AG04449 (cell line): Measurements from ENCODE around the gene ESAM.

Source experiments
- CTCF ChIA-PET: fragments of 350-600 bp; formaldehyde crosslinking; extraction: SDS; loops from one replicate; lab custom pipeline; 2021; ENCODE audit warnings: antibody characterized with exemption; lab: Yijun Ruan, JAX
- POLR2A ChIA-PET: fragments of 400-600, 350-600 bp; formaldehyde crosslinking; extraction: SDS; loops from one replicate; lab custom pipeline; 2020; ENCODE audit warnings: antibody characterized with exemption, inconsistent platforms; lab: Yijun Ruan, JAX
- DNase-seq: peaks from one replicate; pipeline ENCODE4 v3.0.0-alpha.2; 2010; ENCODE audit warnings: low read depth, low spot score
- H3K4me3 ChIP-seq: 2 replicates; pipeline ENCODE4 v1.5.1; 2011; ENCODE audit warnings: low read depth, mild to moderate bottlenecking, control low read depth, low read length
- TF ChIP-seq, protein P1 (sequence below): IDR thresholded peaks from one replicate; pipeline ENCODE4 v1.5.1; 2011; ENCODE audit warnings: mild to moderate bottlenecking, moderate library complexity, low read length, control low read depth, inconsistent platforms; ENCODE audit not compliant: insufficient read depth; ENCODE audit errors: missing control alignments

ESAM gene

DNA sequence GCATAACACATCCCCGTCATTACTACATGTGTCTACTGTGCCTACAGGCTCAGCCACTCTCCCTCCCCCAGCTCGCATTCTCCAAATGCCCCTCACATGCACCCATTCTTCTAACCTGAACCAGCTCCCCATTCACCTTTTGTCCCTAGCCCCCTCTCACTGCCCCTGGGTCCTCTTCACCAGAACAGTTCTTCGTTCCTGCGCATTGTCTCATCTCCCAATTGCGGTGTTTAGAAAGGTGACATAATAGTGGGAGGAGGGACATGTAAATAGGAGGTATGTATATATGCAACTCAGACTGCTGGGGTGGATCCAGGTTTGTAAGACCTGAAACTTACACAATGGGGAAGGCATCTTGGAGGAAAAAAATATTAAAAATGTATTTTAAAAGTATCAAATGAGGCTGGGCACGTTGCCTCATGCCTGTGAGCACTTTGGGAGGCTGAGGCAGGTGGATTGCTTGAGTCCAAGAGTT, 5.3 kb downstream of the ESAM start:
- no peak for DNase-seq
- CTCF ChIA-PET = interaction anchor here (0.6 to 2.7 kb wide), 12 partner anchors 10 to 112 kb away, joined by 3 to 9 read pairs (median 5); no protein-coding TSS in a partner anchor
- POLR2A ChIA-PET = no interaction called here
- TF ChIP-seq, protein P1, sequence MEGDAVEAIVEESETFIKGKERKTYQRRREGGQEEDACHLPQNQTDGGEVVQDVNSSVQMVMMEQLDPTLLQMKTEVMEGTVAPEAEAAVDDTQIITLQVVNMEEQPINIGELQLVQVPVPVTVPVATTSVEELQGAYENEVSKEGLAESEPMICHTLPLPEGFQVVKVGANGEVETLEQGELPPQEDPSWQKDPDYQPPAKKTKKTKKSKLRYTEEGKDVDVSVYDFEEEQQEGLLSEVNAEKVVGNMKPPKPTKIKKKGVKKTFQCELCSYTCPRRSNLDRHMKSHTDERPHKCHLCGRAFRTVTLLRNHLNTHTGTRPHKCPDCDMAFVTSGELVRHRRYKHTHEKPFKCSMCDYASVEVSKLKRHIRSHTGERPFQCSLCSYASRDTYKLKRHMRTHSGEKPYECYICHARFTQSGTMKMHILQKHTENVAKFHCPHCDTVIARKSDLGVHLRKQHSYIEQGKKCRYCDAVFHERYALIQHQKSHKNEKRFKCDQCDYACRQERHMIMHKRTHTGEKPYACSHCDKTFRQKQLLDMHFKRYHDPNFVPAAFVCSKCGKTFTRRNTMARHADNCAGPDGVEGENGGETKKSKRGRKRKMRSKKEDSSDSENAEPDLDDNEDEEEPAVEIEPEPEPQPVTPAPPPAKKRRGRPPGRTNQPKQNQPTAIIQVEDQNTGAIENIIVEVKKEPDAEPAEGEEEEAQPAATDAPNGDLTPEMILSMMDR = no peak
- no peak overlapping the region for H3K4me3 ChIP-seq

- DNase-seq = no peak
- ChIA-PET CTCF (interaction anchor here (0.6 to 2.7 kb wide), 12 partner anchors 8 to 112 kb away, joined by 3 to 9 read pairs (median 4); no protein-coding TSS in a partner anchor), POLR2A (no interaction called here)
- TF ChIP-seq, protein P1 = no peak
- no peak overlapping the region for H3K4me3 ChIP-seq
Observed at GRCh38 chr11:124756033-124756752, 5.9 kb downstream of the ESAM start.

DNA sequence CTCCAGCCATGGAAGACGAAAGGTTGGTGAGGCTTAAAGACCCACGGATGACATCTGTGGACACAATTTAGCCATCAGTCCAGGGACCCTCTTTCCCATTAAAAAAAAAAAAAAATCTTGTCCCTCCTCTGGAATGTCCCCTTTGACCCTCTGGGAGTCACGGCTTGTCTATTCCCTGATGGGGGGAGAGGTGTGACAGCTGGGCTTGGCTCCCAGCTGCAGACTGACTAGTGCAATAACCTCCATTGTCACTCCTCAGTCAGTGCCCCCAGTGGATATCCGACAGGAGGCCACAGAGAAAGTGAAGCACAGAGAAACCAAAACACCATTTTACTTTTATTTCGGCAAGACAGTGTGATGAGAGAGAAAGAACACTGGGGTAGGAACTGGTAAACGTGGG, 7.4 kb downstream of the ESAM start:
- H3K4me3 ChIP-seq = no peak overlapping the region
- no peak for DNase-seq
- ChIA-PET CTCF (interaction anchor here (1.0 to 3.3 kb wide), 5 partner anchors 8 to 85 kb away, joined by 4 to 34 read pairs (median 4); partner anchors contain the start of gene ESAM), POLR2A (no interaction called here)
- TF ChIP-seq, protein P1 = no peak

GRCh38 chr11:124754309-124754708, 7.8 kb downstream of the ESAM start:
- DNase-seq = no peak
- ChIA-PET POLR2A (no interaction called here), CTCF (interaction anchor here (1.0 to 3.3 kb wide), 5 partner anchors 8 to 85 kb away, joined by 4 to 34 read pairs (median 7); partner anchors contain the start of gene ESAM)
- TF ChIP-seq, protein P1 = no peak
- H3K4me3 ChIP-seq = no peak overlapping the region

- TF ChIP-seq, protein P1 = no peak
- H3K4me3 ChIP-seq = no peak overlapping the region
- no peak for DNase-seq
- POLR2A ChIA-PET = no interaction called here
- CTCF ChIA-PET = interaction anchor here (0.8 to 3.3 kb wide), 9 partner anchors 9 to 113 kb away, joined by 3 to 34 read pairs (median 5); partner anchors contain the start of gene ESAM
Observed at GRCh38 chr11:124753624-124754023, 8.5 kb downstream of the ESAM start.

DNA sequence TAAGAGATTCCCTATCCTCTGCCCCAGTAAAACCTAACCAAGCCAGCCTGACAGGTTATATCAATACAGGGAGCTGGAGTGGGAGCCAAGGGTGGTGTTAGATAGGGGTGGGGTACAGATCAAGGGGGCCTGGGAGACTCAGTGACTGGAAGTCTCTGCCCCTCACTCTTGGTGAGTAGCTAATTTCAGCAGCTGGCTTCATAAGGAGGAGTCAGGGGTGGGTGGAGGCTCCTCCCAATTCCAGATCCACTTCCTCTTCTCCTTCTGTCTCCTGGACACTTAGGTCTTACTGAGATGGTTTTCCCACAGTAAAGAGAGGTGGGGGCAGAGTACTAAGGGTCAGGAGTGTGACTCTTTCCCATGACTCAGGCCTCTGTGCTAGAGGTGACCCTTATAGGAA, 8.9 kb downstream of the ESAM start:
- no peak overlapping the region for H3K4me3 ChIP-seq
- TF ChIP-seq, protein P1 = no peak
- no peak for DNase-seq
- ChIA-PET POLR2A (interaction anchor here (0.6 kb wide), 1 partner anchor 310 kb away, joined by 4 read pairs; no protein-coding TSS in a partner anchor), CTCF (interaction anchor here (0.8 to 3.3 kb wide), 9 partner anchors 9 to 113 kb away, joined by 3 to 34 read pairs (median 5); partner anchors contain the start of gene ESAM)
